ENCODE measurements around the gene POPDC2. TPM values are rescaled to one million over a fixed set of nuclear protein-coding genes. Genes with fewer than 3 reads are reported as not detected.

POPDC2 gene
- total RNA-seq, 2 donors from 2014 or later: 679 to 853 TPM

DNA sequence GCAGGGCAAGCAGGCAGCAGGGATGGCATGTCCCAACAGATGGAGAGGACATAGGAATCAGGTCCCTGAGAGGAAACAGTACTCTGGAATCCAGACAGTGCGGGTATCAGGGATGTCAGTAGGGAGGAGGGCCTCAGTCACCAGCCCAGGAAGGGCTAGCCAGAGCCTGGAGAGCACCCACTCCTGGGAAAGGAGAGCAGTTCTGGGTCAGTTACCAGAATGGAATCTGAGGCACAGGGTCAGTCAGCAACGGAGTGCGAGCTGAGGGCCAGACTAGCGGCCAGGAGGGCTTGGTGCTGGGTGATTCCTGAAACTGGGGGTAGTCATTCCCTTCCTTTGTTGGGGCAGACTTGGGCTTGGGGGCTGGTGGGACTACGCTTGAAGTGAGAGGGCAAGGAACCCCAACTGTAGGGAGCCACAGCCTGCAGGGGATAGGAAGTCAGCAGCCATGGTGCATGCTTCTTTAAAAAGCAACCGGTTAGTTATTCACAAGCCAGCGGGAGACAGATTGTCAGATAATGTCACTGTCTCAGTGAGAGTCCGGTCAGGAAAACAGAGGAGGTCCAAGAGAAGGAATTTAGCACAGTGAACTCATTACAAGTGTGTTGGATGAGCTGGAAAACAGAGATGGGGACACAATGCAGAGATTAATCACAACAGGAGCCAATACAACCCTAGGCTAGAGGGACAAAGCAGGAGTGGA lies 34.8 kb downstream of the POPDC2 start:
- peak overlapping the region in 1 of 2 donors; percentile 16 for H3K27ac ChIP-seq
- H3K4me3 ChIP-seq: no peak overlapping the region
- TF ChIP-seq, protein P1, sequence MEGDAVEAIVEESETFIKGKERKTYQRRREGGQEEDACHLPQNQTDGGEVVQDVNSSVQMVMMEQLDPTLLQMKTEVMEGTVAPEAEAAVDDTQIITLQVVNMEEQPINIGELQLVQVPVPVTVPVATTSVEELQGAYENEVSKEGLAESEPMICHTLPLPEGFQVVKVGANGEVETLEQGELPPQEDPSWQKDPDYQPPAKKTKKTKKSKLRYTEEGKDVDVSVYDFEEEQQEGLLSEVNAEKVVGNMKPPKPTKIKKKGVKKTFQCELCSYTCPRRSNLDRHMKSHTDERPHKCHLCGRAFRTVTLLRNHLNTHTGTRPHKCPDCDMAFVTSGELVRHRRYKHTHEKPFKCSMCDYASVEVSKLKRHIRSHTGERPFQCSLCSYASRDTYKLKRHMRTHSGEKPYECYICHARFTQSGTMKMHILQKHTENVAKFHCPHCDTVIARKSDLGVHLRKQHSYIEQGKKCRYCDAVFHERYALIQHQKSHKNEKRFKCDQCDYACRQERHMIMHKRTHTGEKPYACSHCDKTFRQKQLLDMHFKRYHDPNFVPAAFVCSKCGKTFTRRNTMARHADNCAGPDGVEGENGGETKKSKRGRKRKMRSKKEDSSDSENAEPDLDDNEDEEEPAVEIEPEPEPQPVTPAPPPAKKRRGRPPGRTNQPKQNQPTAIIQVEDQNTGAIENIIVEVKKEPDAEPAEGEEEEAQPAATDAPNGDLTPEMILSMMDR (IDR thresholded peaks at IDR 0.05): no peak
- H3K27me3 ChIP-seq: no peaks in the 10 kb centered on the region
- no peaks in the 10 kb centered on the region for H3K9me3 ChIP-seq
- H3K4me1 ChIP-seq: peaks cover 0 to 48% of the 10 kb centered on the region in 2 donors
- no peaks in the 10 kb centered on the region for H3K36me3 ChIP-seq
- no peak for DNase-seq (ENCODE audit: low spot score)

DNA sequence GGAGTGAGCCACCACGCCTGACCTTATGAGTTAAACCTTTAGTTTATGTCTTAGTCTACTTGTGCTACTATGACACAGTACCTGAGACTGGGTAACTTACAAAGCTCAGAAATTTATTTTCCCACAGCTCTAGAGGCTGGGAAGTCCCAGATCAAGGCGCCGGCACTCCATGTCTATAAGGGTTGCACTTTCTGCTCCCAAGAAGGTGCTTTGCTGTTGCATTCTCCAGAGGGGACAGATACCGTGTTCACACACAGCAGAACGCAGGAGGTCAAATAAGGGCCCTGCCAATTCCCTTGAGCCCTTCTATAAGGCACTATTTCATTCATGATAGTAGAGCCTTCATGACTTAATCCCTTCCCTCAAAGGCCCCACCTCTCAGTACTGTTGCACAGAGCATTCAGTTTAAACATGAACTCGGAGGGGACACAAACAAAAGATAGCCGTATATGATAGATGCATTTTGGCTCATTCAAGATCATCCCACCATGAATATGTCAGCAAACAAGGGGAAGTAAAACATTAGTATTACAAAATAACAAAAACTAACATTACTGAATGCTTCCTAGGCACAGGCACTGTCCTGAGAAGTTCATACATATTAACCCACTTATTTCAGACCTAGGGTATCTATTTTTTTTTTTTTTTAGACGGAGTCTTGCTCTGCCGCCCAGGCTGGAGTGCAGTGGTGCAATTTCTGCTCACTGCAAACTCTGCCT lies 36.2 kb downstream of the POPDC2 start:
- no peaks in the 10 kb centered on the region for H3K27me3 ChIP-seq
- no peak overlapping the region for H3K4me3 ChIP-seq
- peaks cover 0 to 39% of the 10 kb centered on the region in 2 donors for H3K4me1 ChIP-seq
- TF ChIP-seq, protein P1 (IDR thresholded peaks at IDR 0.05): no peak
- DNase-seq (ENCODE audit: low spot score): no peak
- H3K36me3 ChIP-seq: no peaks in the 10 kb centered on the region
- no peak overlapping the region for H3K27ac ChIP-seq
- H3K9me3 ChIP-seq: no peaks in the 10 kb centered on the region

DNA sequence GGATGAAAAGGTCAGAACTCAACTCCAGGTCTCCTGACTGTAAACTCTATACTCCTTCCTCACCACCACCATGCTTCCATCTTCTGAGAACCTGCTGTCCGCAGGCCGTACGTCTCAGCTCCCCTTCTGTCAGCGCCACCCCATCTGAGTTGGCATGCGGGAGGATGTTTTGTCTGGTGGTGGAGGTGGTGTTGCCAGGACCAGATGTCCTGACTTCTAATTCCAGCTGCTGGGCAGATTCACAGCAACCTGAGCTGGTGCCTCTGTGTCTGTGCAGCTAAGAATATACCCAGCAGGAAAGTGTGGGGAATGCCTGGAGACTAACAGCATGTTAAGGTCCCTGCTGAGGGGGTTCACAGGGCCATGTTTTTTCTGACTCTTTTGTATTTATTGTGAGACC lies 39.5 kb downstream of the POPDC2 start:
- no peak for DNase-seq (ENCODE audit: low spot score)
- no peak overlapping the region for H3K27ac ChIP-seq
- H3K4me1 ChIP-seq: peaks cover 0 to 7% of the 10 kb centered on the region in 2 donors
- no peaks in the 10 kb centered on the region for H3K27me3 ChIP-seq
- TF ChIP-seq, protein P1 (IDR thresholded peaks at IDR 0.05): no peak
- no peak overlapping the region for H3K4me3 ChIP-seq
- H3K9me3 ChIP-seq: no peaks in the 10 kb centered on the region
- H3K36me3 ChIP-seq: no peaks in the 10 kb centered on the region

DNA sequence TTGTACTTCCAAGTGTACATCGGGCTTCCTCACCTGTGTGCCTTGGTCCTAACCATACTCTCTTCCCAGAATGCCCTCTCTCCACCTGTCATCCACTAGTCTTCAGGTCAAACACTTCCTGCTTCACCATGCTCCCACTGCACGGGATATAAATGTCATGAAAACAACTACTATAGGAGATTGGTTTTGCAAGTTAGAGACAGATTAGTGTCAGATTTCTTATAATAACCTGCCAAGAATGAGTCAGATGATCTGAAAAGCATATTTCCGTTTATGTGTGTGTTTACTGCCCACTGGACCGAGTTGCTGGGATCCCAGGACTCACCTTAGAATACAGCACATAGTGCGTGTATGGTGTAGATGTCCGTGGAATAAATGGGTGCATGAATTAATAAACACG lies 41.3 kb downstream of the POPDC2 start:
- H3K36me3 ChIP-seq: no peaks in the 10 kb centered on the region
- TF ChIP-seq, protein P1 (IDR thresholded peaks at IDR 0.05): no peak
- H3K4me3 ChIP-seq: no peak overlapping the region
- H3K9me3 ChIP-seq: no peaks in the 10 kb centered on the region
- no peaks in the 10 kb centered on the region for H3K27me3 ChIP-seq
- no peak overlapping the region for H3K27ac ChIP-seq
- no peaks in the 10 kb centered on the region for H3K4me1 ChIP-seq
- DNase-seq (ENCODE audit: low spot score): no peak

DNA sequence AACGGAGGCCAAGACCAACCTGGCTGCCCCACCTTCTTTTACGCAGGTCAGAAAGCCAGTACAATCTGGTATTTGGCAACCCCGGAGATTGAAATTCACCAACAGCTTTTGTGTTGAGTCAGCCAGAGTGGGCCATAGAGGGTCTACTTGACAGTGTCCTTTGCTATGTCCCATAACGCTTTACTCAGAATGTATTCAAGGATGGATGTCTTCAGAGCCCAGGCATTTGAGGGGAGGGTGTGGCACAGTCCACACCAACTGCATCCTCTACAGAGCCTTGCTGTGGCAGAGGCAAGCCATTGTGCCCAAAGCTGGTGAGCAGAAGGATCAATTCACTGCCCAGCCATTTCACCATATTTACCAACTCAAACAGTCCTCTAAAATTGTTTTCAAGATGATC lies 44.3 kb downstream of the POPDC2 start:
- Histone ChIP-seq H3K4me1 (no peaks in the 10 kb centered on the region), H3K4me3 (no peak overlapping the region), H3K9me3 (no peaks in the 10 kb centered on the region), H3K36me3 (no peaks in the 10 kb centered on the region), H3K27me3 (no peaks in the 10 kb centered on the region), H3K27ac (no peak overlapping the region)
- DNase-seq (ENCODE audit: low spot score): no peak
- TF ChIP-seq, protein P1 (IDR thresholded peaks at IDR 0.05): no peak

Data from right atrium auricular region (tissue), 2 donors.